Ishikawa (cell line): ENCODE results near the gene TNNI3K.

Source experiments
- CEBPB ChIP-seq: IDR thresholded peaks from 2 replicates; pipeline ENCODE4 v1.6.1; 2012
- CREB1 ChIP-seq: IDR thresholded peaks from 2 replicates; pipeline ENCODE4 v1.6.1; 2012; ENCODE audit warnings: low read depth
- EP300 ChIP-seq: IDR thresholded peaks from 2 replicates; pipeline ENCODE4 v1.6.1; 2012; ENCODE audit warnings: borderline replicate concordance
- RAD21 ChIP-seq: IDR thresholded peaks from 2 replicates; pipeline ENCODE4 v1.6.1; 2012; ENCODE audit warnings: low read depth
- TAF1 ChIP-seq: IDR thresholded peaks from 2 replicates; pipeline ENCODE4 v1.6.1; 2012; ENCODE audit warnings: low read depth, mild to moderate bottlenecking
- TEAD4 ChIP-seq: IDR thresholded peaks from 2 replicates; pipeline ENCODE4 v1.6.1; 2012
- TF ChIP-seq, protein P1 (sequence below): IDR thresholded peaks from 2 replicates; pipeline ENCODE4 v1.6.1; 2012
- TF ChIP-seq, protein P2 (sequence below): IDR thresholded peaks from 2 replicates; pipeline ENCODE4 v1.6.1; 2012; ENCODE audit warnings: low read depth, mild to moderate bottlenecking
- TF ChIP-seq, protein P3 (sequence below): IDR thresholded peaks from 2 replicates; pipeline ENCODE4 v1.6.1; 2012

DNA sequence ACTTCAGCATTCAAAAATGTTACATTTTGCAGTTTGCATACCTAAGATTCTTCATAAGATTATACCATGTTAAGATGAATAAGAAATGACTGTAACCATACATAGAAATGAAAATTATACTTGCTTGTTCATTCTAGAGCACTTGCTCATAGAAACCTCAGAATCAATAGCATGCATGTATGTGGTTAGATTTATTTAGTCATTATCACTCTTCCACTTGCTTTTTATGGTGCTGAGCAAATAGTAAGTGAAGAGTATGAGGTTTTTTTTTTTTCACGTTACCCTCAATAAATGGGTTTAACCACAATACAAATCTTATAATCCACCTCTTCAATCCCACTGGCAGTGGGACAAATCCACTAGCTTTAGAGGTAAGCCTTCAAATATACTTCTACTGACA is 192.5 kb downstream of the TNNI3K start:
- TF ChIP-seq CEBPB: no peak
- TF ChIP-seq, protein P1, sequence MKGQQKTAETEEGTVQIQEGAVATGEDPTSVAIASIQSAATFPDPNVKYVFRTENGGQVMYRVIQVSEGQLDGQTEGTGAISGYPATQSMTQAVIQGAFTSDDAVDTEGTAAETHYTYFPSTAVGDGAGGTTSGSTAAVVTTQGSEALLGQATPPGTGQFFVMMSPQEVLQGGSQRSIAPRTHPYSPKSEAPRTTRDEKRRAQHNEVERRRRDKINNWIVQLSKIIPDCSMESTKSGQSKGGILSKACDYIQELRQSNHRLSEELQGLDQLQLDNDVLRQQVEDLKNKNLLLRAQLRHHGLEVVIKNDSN: no peak
- TF ChIP-seq, protein P2, sequence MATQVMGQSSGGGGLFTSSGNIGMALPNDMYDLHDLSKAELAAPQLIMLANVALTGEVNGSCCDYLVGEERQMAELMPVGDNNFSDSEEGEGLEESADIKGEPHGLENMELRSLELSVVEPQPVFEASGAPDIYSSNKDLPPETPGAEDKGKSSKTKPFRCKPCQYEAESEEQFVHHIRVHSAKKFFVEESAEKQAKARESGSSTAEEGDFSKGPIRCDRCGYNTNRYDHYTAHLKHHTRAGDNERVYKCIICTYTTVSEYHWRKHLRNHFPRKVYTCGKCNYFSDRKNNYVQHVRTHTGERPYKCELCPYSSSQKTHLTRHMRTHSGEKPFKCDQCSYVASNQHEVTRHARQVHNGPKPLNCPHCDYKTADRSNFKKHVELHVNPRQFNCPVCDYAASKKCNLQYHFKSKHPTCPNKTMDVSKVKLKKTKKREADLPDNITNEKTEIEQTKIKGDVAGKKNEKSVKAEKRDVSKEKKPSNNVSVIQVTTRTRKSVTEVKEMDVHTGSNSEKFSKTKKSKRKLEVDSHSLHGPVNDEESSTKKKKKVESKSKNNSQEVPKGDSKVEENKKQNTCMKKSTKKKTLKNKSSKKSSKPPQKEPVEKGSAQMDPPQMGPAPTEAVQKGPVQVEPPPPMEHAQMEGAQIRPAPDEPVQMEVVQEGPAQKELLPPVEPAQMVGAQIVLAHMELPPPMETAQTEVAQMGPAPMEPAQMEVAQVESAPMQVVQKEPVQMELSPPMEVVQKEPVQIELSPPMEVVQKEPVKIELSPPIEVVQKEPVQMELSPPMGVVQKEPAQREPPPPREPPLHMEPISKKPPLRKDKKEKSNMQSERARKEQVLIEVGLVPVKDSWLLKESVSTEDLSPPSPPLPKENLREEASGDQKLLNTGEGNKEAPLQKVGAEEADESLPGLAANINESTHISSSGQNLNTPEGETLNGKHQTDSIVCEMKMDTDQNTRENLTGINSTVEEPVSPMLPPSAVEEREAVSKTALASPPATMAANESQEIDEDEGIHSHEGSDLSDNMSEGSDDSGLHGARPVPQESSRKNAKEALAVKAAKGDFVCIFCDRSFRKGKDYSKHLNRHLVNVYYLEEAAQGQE: no peak
- TF ChIP-seq TAF1: no peak
- no peak for TF ChIP-seq EP300
- no peak for TF ChIP-seq RAD21
- TF ChIP-seq CREB1: no peak
- TF ChIP-seq, protein P3, sequence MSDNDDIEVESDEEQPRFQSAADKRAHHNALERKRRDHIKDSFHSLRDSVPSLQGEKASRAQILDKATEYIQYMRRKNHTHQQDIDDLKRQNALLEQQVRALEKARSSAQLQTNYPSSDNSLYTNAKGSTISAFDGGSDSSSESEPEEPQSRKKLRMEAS: no peak
- TF ChIP-seq TEAD4: no peak
